Measurements from ENCODE around the gene NOVA1.

The NOVA1 gene

DNA sequence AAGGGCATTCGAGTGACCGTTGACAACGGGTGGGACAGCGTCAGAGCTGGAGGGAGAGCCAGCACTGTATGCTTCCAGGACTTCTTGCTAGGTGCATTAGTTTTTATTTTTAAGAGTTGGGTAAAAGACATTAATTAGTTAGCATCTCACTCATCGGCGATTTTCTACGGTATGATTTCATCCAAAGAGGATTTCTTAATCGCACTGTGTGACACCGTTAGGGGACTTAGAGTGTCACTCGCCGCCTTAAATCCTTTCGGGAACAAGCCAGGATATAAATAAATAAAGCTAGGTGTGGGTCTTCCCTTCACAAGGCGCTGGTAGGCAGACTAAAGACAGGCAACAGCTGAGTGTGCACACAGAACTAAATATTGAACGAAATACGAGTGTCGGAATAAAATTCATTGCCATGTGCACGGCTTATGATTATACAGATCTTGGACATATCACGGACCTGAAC is 869 bp upstream of the NOVA1 start:
- Mint-ChIP-seq H3K27me3 (peaks cover 39% of the 10 kb centered on the region), H3K9me3 (peaks cover 13% of the 10 kb centered on the region), H3K4me3 (no peak overlapping the region), H3K4me1 (ENCODE audit: low read depth) (no peaks in the 10 kb centered on the region), H3K27ac (no peak overlapping the region), H3K36me3 (ENCODE audit: low read depth) (no peaks in the 10 kb centered on the region)
- DNase-seq: no peak

DNA sequence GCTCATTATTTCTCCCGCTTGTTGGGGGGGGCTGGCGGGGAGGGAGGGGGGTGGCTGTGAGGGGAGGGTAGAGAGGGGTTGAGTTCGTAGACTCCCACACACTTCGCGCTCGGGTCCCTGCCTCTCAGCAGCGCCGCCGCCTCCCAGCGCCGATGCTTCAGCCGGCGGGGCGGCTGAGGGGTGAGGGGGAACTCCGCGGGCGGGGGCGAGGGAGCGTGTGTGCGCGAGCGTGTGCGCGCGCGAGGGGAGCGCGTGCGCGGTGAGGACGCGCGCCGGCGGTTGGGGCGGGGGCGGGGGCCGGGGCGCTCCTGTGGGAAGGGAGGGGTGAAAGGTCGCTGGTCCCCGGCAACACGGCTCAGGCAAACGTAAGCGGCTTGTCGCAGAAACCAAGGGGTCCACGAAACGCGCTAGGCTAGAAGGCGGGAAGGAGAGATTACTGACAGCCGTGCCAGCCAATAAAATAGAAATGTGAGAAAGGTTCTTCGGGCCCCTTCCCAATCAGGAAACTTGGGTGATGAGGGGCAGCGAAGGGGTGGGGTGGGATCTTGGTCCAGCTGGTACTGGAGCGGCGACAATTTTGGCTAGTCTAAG is 343 bp upstream of the NOVA1 start:
- Mint-ChIP-seq H3K4me3 (peak overlapping the region; percentile 18), H3K27ac (no peak overlapping the region), H3K27me3 (peaks cover 39% of the 10 kb centered on the region), H3K4me1 (ENCODE audit: low read depth) (no peaks in the 10 kb centered on the region), H3K9me3 (peaks cover 15% of the 10 kb centered on the region), H3K36me3 (ENCODE audit: low read depth) (no peaks in the 10 kb centered on the region)
- DNase-seq: no peak

DNA sequence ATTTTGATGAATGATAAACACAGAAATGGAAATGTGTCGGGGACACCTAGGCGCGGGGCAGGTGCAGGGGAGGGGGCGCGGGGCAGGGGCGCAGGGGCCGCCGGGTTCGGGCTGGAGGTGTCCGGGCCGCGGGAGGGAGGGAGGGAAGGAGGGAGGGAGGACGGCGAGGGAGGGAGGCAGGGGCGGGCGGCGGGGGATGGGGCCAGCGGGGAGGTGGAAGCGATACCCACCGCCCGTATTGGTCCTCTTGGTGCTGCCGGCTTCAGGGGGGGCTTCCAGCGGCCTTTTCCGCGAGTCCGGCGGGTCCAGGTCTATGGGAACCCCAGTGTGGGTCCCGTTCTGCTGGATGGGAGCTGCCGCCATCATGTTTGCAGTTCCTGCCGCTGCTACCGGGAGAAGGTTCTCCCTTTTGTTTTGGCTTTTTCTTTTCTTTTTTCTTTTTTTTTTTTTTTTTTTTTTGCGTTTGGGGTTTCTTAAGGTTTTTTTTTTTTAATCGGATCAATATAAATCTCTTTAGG is 703 bp downstream of the NOVA1 start:
- no peaks in the 10 kb centered on the region for H3K4me1 Mint-ChIP-seq (ENCODE audit: low read depth)
- peaks cover 39% of the 10 kb centered on the region for H3K27me3 Mint-ChIP-seq
- no peaks in the 10 kb centered on the region for H3K36me3 Mint-ChIP-seq (ENCODE audit: low read depth)
- H3K9me3 Mint-ChIP-seq: peaks cover 15% of the 10 kb centered on the region
- H3K4me3 Mint-ChIP-seq: no peak overlapping the region
- no peak for DNase-seq
- H3K27ac Mint-ChIP-seq: no peak overlapping the region

DNA sequence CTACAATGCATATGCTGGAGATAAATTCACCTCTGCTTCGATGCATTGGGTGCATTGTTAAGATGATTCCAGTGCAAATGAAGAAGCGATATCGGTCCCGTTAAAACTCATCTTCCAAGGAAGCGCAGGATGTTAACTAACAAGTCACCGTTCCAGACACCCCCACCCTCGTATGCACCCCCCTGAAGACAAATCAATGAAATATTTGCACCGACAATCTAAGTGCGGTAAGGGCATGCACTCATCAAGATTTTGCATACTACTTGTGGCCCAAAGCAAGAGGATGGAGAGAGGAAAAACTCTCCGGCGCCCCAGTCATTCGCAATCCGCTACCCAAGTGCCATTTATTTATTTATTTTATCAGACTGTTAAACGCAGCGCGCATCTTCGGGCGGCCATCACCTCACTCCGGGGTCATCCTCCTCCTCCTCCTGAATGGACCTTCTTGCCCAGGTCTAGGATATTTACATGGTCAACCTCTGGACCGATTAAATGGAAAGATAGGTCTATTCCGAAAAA is 1.2 kb downstream of the NOVA1 start:
- Mint-ChIP-seq H3K9me3 (peaks cover 11% of the 10 kb centered on the region), H3K36me3 (ENCODE audit: low read depth) (no peaks in the 10 kb centered on the region), H3K4me3 (no peak overlapping the region), H3K4me1 (ENCODE audit: low read depth) (no peaks in the 10 kb centered on the region), H3K27me3 (peaks cover 39% of the 10 kb centered on the region), H3K27ac (no peak overlapping the region)
- no peak for DNase-seq

DNA sequence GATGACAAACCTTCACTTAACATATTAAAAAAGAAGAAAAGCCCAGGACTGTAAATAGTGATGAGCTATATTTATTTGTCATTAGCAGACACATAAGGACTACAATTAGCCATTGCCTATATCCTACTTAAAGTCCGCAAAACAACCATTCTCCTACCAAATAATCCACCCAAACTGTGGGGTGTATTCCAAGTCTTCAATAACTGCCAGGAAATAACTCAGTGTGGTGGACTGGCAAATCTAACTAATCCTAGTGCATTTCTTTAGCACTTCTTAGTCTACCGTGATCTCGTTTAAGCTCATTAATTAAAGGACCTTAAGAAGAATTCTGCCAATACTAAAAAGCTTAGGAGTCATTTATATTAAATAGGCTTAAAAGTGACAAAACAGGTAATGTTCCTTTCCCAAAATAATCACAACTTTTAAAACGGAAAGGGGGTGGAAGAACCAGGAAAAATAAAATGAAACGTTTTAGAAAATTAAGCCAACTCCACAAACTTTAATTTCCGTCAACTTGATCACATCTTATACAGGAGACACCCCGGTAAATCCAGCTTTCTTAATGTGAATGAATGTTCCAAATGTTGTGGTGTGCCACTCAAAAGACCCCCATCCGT is 1.8 kb downstream of the NOVA1 start:
- Mint-ChIP-seq H3K27ac (no peak overlapping the region), H3K27me3 (peaks cover 39% of the 10 kb centered on the region), H3K9me3 (peaks cover 11% of the 10 kb centered on the region), H3K4me3 (no peak overlapping the region), H3K4me1 (ENCODE audit: low read depth) (no peaks in the 10 kb centered on the region), H3K36me3 (ENCODE audit: low read depth) (no peaks in the 10 kb centered on the region)
- DNase-seq: no peak

DNA sequence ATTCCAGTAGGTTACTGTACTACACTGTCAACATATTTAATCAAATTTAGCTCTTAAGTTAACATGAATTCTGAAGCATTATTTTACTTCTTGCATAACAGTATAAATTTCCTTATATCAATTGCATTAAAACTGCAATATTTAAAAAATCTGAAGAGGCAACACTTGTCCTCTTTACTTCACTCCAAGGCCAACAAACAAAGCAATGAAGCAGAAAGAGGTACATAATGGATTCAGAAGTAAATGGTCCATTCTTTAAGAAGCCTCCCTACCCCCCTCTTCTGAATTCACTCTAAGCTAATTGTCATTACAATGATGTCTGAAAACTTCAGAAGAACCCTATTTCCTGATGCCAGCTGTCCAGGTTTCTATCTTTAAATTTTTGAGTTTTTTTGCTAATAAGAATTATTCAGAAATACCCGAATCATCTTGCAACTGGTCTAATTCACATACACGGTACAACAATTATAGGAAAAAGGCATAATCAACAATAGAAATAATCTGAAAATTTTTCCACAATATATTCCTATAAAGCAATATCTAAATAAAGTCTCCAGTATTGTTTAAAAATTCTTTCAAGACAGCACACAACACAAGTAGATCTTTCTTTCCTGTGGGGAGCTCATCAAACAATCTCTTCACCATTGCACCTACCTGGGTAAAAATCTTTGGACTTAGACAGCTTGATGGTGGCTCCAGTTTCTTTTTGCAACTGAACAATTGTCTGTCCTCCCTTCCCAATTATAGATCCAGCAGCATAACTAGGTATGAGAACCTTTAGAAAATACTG is 2.9 kb downstream of the NOVA1 start:
- H3K36me3 Mint-ChIP-seq (ENCODE audit: low read depth): no peaks in the 10 kb centered on the region
- no peak for DNase-seq
- no peaks in the 10 kb centered on the region for H3K4me1 Mint-ChIP-seq (ENCODE audit: low read depth)
- no peak overlapping the region for H3K27ac Mint-ChIP-seq
- peaks cover 35% of the 10 kb centered on the region for H3K27me3 Mint-ChIP-seq
- H3K4me3 Mint-ChIP-seq: no peak overlapping the region
- peaks cover 7% of the 10 kb centered on the region for H3K9me3 Mint-ChIP-seq

DNA sequence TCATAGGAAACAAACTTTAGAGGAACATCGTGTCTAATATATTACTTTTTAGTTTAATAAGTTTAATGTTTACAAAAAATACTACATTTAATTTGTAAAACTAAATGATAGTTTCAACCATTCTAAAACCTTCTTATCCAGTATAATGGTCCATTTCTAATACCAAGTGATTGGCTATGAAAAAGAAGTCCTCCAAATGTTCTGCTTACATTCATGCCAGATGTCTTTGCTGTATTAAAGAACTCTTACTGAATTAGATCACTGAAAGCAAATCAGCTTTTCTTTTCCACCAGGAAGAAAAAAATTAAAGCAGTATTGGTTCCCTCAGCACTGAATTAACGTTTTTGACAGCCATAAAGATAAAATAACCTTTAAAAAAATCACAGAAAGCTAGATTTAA is 3.7 kb downstream of the NOVA1 start:
- Mint-ChIP-seq H3K27me3 (peaks cover 27% of the 10 kb centered on the region), H3K36me3 (ENCODE audit: low read depth) (no peaks in the 10 kb centered on the region), H3K9me3 (peaks cover 6% of the 10 kb centered on the region), H3K4me3 (no peak overlapping the region), H3K4me1 (ENCODE audit: low read depth) (no peaks in the 10 kb centered on the region), H3K27ac (no peak overlapping the region)
- no peak for DNase-seq

DNA sequence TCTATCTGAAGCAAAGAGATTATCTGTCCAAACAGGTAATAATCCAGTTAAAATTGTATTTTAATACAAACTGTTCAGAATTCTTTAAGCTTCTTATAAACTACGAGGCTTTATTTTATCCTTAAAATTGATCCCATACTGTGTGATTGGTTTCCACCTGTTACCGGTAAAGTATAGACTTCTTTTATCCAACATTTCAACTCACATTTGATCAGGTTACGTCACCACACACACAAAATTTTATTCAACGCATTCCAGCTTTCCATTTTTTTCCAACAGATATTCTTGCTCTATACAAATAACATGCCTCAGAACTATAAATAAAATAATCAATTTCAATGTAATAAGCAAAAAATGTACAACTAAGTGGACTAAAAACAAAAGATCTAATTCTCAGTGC is 4.5 kb downstream of the NOVA1 start:
- Mint-ChIP-seq H3K27me3 (peaks cover 19% of the 10 kb centered on the region), H3K27ac (no peak overlapping the region), H3K4me1 (ENCODE audit: low read depth) (no peaks in the 10 kb centered on the region), H3K9me3 (peaks cover 6% of the 10 kb centered on the region), H3K36me3 (ENCODE audit: low read depth) (no peaks in the 10 kb centered on the region), H3K4me3 (no peak overlapping the region)
- no peak for DNase-seq

DNA sequence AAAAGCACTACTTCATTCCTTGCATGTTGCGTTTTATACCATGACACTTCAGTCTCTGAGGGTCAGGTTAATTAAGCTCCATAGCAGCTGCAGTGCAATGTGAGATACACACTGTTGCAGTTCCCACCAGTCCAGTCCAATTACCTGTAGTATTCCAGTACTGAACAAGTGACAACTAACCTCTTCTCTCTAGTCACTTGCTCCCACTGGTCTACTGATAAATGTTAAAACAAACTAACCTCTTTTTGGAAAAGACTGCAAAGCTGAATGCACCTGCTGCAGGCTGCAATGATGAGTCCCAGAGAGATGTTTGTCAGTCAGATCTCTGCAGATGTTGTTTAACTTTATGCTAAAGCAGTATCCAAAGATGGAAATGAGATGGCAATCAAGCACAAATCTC is 7.9 kb downstream of the NOVA1 start:
- Mint-ChIP-seq H3K9me3 (peaks cover 5% of the 10 kb centered on the region), H3K27me3 (no peaks in the 10 kb centered on the region), H3K4me1 (ENCODE audit: low read depth) (no peaks in the 10 kb centered on the region), H3K27ac (no peak overlapping the region), H3K36me3 (ENCODE audit: low read depth) (no peaks in the 10 kb centered on the region), H3K4me3 (no peak overlapping the region)
- no peak for DNase-seq

DNA sequence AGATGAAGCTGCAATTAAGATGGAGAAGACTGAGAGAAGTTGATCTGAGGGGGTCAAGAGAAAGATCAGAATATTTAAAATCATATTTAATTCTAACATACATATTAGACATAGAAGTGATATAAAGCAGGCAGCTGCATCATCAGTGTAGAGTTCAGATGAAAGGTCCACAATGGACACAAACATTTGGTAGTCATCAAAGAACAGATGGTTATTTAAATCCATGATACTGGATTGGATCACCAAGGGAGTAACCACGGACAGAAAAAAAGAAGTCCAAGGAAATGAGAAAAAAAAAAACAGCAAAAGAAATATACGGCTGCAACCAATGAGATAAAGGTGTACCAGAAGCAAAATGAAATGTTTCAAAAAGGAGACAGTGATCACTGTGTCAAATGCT is 20.1 kb downstream of the NOVA1 start:
- no peaks in the 10 kb centered on the region for H3K36me3 Mint-ChIP-seq (ENCODE audit: low read depth)
- peaks cover 14% of the 10 kb centered on the region for H3K9me3 Mint-ChIP-seq
- DNase-seq: no peak
- H3K27me3 Mint-ChIP-seq: no peaks in the 10 kb centered on the region
- no peak overlapping the region for H3K27ac Mint-ChIP-seq
- H3K4me1 Mint-ChIP-seq (ENCODE audit: low read depth): no peaks in the 10 kb centered on the region
- H3K4me3 Mint-ChIP-seq: no peak overlapping the region

DNA sequence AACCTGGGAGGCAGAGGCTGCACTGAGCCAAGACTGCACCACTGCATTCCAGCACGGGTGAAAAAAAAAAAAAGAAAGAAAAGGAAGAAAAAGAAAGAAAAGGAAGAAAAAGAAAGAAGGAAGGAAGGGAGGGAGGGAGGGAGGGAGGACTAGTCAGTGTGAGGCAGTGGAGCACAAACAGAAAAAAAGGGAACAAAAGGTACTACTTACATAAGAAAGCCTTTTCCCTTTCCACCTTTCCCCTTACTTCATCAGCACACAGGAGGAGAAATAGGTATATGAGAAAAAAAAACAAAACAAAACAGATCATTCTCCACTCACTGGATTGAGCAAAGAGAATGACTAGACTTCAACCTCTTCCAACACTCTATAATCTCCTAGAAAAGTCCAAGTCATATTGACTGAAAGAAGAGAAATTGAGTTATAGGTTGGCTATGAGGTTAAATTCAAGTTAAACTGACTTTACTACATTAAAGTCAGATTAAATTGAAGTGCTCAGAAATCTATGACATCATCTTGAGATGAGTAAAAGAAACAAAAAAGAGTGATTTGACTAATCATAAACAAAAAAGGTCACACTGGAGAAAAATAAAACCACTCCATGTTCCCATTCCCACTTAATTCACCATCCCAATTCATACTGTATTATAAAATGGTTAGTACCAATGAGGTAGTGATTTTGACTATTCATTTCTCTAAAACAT is 43.6 kb downstream of the NOVA1 start:
- H3K27me3 Mint-ChIP-seq: no peaks in the 10 kb centered on the region
- H3K4me3 Mint-ChIP-seq: no peak overlapping the region
- no peaks in the 10 kb centered on the region for H3K36me3 Mint-ChIP-seq (ENCODE audit: low read depth)
- no peak for DNase-seq
- no peaks in the 10 kb centered on the region for H3K4me1 Mint-ChIP-seq (ENCODE audit: low read depth)
- no peak overlapping the region for H3K27ac Mint-ChIP-seq
- peaks cover 13% of the 10 kb centered on the region for H3K9me3 Mint-ChIP-seq

DNA sequence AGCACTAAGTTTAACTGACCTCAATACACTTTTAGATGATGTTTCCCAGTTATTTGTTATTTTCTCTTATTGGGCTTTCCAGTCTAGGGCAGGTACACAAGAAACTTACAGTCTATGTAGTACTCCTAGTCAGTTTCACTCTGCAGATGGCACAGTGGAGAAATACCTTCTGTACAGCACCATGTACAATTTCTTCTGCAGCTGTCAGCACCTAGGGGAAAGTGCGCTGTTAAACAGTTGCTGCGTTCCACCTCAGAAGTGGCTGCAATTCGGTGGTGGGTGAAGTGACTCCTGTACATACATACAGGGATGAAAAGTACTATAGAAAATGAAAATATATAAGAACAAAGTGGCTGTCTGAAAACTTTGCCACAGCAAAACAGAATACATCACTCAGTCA is 48.3 kb downstream of the NOVA1 start:
- peaks cover 10% of the 10 kb centered on the region for H3K9me3 Mint-ChIP-seq
- no peaks in the 10 kb centered on the region for H3K4me1 Mint-ChIP-seq (ENCODE audit: low read depth)
- H3K4me3 Mint-ChIP-seq: no peak overlapping the region
- no peaks in the 10 kb centered on the region for H3K36me3 Mint-ChIP-seq (ENCODE audit: low read depth)
- H3K27me3 Mint-ChIP-seq: no peaks in the 10 kb centered on the region
- no peak for DNase-seq
- no peak overlapping the region for H3K27ac Mint-ChIP-seq

DNA sequence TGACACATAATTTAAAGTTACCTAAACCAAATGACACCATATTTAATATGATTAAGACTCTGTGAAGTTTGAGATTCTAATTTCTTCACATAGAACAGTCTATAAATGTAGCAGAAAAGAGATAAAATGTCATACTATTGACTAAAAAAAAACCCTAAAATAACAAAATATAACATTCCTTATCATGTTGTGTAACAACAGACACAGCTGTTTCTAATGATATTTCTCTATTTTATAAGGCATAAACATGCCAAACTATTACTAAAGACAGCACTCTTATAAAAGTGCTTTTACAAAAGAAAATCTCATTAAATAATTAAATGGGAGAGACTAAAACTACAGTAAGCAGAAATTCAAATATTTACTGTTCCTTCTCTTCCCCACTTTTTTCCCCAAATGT is 49.4 kb downstream of the NOVA1 start:
- Mint-ChIP-seq H3K9me3 (peaks cover 10% of the 10 kb centered on the region), H3K4me1 (ENCODE audit: low read depth) (no peaks in the 10 kb centered on the region), H3K4me3 (no peak overlapping the region), H3K36me3 (ENCODE audit: low read depth) (no peaks in the 10 kb centered on the region), H3K27ac (no peak overlapping the region), H3K27me3 (no peaks in the 10 kb centered on the region)
- no peak for DNase-seq

DNA sequence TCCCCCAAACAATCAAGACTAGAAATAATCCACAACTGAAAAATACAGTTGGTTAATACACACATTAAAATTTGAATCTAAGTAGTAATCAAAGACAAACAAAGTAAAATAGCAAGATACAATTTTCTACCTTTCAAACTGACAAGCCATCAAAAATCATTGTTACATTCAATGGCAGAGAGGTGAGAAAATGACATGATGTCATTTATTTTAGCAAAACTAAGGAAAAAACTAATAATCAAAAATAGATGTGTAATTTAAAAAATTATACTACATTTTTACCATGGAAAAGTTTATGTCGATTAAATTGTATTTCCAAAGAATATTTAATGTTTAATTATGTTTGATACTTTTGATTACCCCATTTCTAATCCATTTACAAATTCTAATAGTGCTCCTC is 59.7 kb downstream of the NOVA1 start:
- H3K36me3 Mint-ChIP-seq (ENCODE audit: low read depth): no peaks in the 10 kb centered on the region
- no peaks in the 10 kb centered on the region for H3K27me3 Mint-ChIP-seq
- H3K9me3 Mint-ChIP-seq: peaks cover 4% of the 10 kb centered on the region
- no peak overlapping the region for H3K4me3 Mint-ChIP-seq
- H3K27ac Mint-ChIP-seq: no peak overlapping the region
- no peaks in the 10 kb centered on the region for H3K4me1 Mint-ChIP-seq (ENCODE audit: low read depth)
- no peak for DNase-seq

Measured in activated T-cell treated with anti-CD3 and anti-CD28 coated beads, Interleukin-2, amount 50 U/mL, for 24 hours (primary cell).